Stimulated activated CD4-positive, alpha-beta T cell treated with anti-CD3 and anti-CD28 coated beads, TNF-alpha, amount 100 ng/mL, for 4 hours (primary cell): ENCODE data around the gene PITPNM3.
"Not testable (repeated sequence)": the region's sequence is repeated elsewhere in the genome, so short reads cannot be mapped to it uniquely, and the experiment has no call there.

Experiments used
- DNase-seq, 3 experiments: peaks; one replicate each; pipeline ENCODE4 v3.0.0-alpha.2; 2020; ENCODE audit warnings: low read depth in 3 of 3

The PITPNM3 gene

GRCh38 chr17:6574687-6575595 lies 18.6 kb upstream of the PITPNM3 start:
- DNase-seq: peak in 1 of 3 experiments; percentile 23

- DNase-seq: no peak
Observed at GRCh38 chr17:6573982-6574686, 17.8 kb upstream of the PITPNM3 start.

GRCh38 chr17:6573495-6573894 lies 17.1 kb upstream of the PITPNM3 start:
- not testable (repeated sequence) for DNase-seq

GRCh38 chr17:6572972-6573370 lies 16.6 kb upstream of the PITPNM3 start:
- DNase-seq: no peak

GRCh38 chr17:6571452-6571781 lies 15.1 kb upstream of the PITPNM3 start:
- DNase-seq: no peak

GRCh38 chr17:6570731-6571451 lies 14.5 kb upstream of the PITPNM3 start:
- no peak for DNase-seq

- DNase-seq: no peak
Observed at GRCh38 chr17:6569370-6570285, 13.3 kb upstream of the PITPNM3 start.

- no peak for DNase-seq
Observed at GRCh38 chr17:6568184-6568758, 11.9 kb upstream of the PITPNM3 start.

GRCh38 chr17:6567528-6568183 lies 11.3 kb upstream of the PITPNM3 start:
- DNase-seq: no peak

GRCh38 chr17:6561446-6561845 lies 5.1 kb upstream of the PITPNM3 start:
- no peak for DNase-seq

GRCh38 chr17:6560496-6560895 lies 4.1 kb upstream of the PITPNM3 start:
- DNase-seq: no peak

GRCh38 chr17:6559753-6560215 lies 3.4 kb upstream of the PITPNM3 start:
- DNase-seq: no peak

GRCh38 chr17:6558932-6559752 lies 2.8 kb upstream of the PITPNM3 start:
- DNase-seq: no peak

GRCh38 chr17:6558276-6558675 lies 1.9 kb upstream of the PITPNM3 start:
- DNase-seq: no peak

GRCh38 chr17:6557040-6557438 lies 684 bp upstream of the PITPNM3 start:
- DNase-seq: no peak

- DNase-seq: no peak
Observed at GRCh38 chr17:6555331-6556120, 829 bp downstream of the PITPNM3 start.

GRCh38 chr17:6554871-6555330 lies 1.5 kb downstream of the PITPNM3 start:
- no peak for DNase-seq

- no peak for DNase-seq
Observed at GRCh38 chr17:6554342-6554741, 2.0 kb downstream of the PITPNM3 start.
